Liver (tissue), 9 donors: ENCODE data around the gene ERBB4. TPM values are rescaled to one million over a fixed set of nuclear protein-coding genes. Genes with fewer than 3 reads are reported as not detected.

ENCODE experiments used
- DNase-seq: peaks from one replicate; pipeline ENCODE4 v3.0.0-alpha.2; 2017; ENCODE audit warnings: low spot score
- H3K27ac ChIP-seq, 2 donors: one replicate each; pipeline ENCODE4 v1.7.0; 2013; ENCODE audit warnings: inconsistent platforms in 2 of 2, low read length in 2 of 2, control low read depth in 1 of 2, low read depth in 1 of 2, mild to moderate bottlenecking in 1 of 2
- H3K27me3 ChIP-seq, 4 donors: one replicate each; pipeline versions ENCODE4 v1.6.1 to v1.7.0; 2013; ENCODE audit warnings: low read length in 3 of 4, inconsistent platforms in 1 of 4, mild to moderate bottlenecking in 1 of 4, moderate library complexity in 1 of 4; ENCODE audit not compliant: control insufficient read depth in 4 of 4, insufficient read depth in 4 of 4
- H3K36me3 ChIP-seq, 4 donors: one replicate each; pipeline versions ENCODE4 v1.6.1 to v1.7.0; 2013; ENCODE audit warnings: low read length in 3 of 4, mild to moderate bottlenecking in 3 of 4, low read depth in 1 of 4, moderate library complexity in 1 of 4; ENCODE audit not compliant: control insufficient read depth in 4 of 4, insufficient read depth in 3 of 4
- H3K4me1 ChIP-seq, 4 donors: one replicate each; pipeline versions ENCODE4 v1.6.1 to v1.7.0; 2013; ENCODE audit warnings: low read length in 3 of 4, mild to moderate bottlenecking in 3 of 4, moderate library complexity in 1 of 4; ENCODE audit not compliant: control insufficient read depth in 4 of 4, insufficient read depth in 4 of 4
- H3K4me3 ChIP-seq, 3 donors: one replicate each; pipeline versions ENCODE4 v1.6.1 to v1.7.0; 2013; ENCODE audit warnings: low read length in 3 of 3, control low read depth in 1 of 3, low read depth in 1 of 3, mild to moderate bottlenecking in 1 of 3
- H3K9ac ChIP-seq, 2 donors: one replicate each; pipeline ENCODE4 v1.7.0; 2013; ENCODE audit warnings: low read length in 2 of 2, mild to moderate bottlenecking in 2 of 2, moderate library complexity in 2 of 2, control low read depth in 1 of 2, low read depth in 1 of 2
- H3K9me3 ChIP-seq, 4 donors: one replicate each; pipeline versions ENCODE4 v1.6.1 to v1.7.0; 2013; ENCODE audit warnings: low read length in 3 of 4; ENCODE audit not compliant: control insufficient read depth in 4 of 4
- EGR1 ChIP-seq, 2 donors: IDR thresholded peaks; 2 replicates each; pipeline ENCODE4 v1.6.1; 2016 to 2018; ENCODE audit warnings: antibody characterized with exemption in 2 of 2, low read depth in 2 of 2
- FOXA1 ChIP-seq: IDR thresholded peaks from 2 replicates; pipeline ENCODE4 v1.6.1; 2016; ENCODE audit warnings: antibody characterized with exemption
- FOXA2 ChIP-seq: IDR thresholded peaks from 2 replicates; pipeline ENCODE4 v1.6.1; 2016; ENCODE audit warnings: antibody characterized with exemption
- GABPA ChIP-seq, 2 donors: IDR thresholded peaks in 1 of 2; conservative IDR thresholded peaks in 1 of 2; 2 replicates each; pipeline ENCODE4 v1.6.1; 2016; ENCODE audit warnings: antibody characterized with exemption in 2 of 2, mild to moderate bottlenecking in 1 of 2, moderate library complexity in 1 of 2
- HNF4A ChIP-seq, 2 donors: conservative IDR thresholded peaks; 2 replicates each; pipeline ENCODE4 v1.6.1; 2016; ENCODE audit warnings: antibody characterized with exemption in 2 of 2, mild to moderate bottlenecking in 2 of 2
- HNF4G ChIP-seq: IDR thresholded peaks from 2 replicates; pipeline ENCODE4 v1.6.1; 2016; ENCODE audit warnings: antibody characterized with exemption
- JUND ChIP-seq, 2 donors: IDR thresholded peaks; 2 replicates each; pipeline ENCODE4 v1.6.1; 2016; ENCODE audit warnings: antibody characterized with exemption in 2 of 2
- NR2F2 ChIP-seq: IDR thresholded peaks from 2 replicates; pipeline ENCODE4 v1.6.1; 2016; ENCODE audit warnings: antibody characterized with exemption
- RAD21 ChIP-seq, 2 donors: IDR thresholded peaks; 2 replicates each; pipeline ENCODE4 v1.6.1; 2016; ENCODE audit warnings: antibody characterized with exemption in 2 of 2, mild to moderate bottlenecking in 2 of 2
- RXRA ChIP-seq, 2 donors: IDR thresholded peaks; 2 replicates each; pipeline ENCODE4 v1.6.1; 2017 to 2018; ENCODE audit warnings: antibody characterized with exemption in 2 of 2, mild to moderate bottlenecking in 1 of 2
- SP1 ChIP-seq: IDR thresholded peaks from 2 replicates; pipeline ENCODE4 v1.6.1; 2018; ENCODE audit warnings: antibody characterized with exemption, mild to moderate bottlenecking
- TAF1 ChIP-seq: conservative IDR thresholded peaks from 2 replicates; pipeline ENCODE4 v1.6.1; 2016; ENCODE audit warnings: antibody characterized with exemption, mild to moderate bottlenecking
- YY1 ChIP-seq: IDR thresholded peaks from 2 replicates; pipeline ENCODE4 v1.6.1; 2016; ENCODE audit warnings: antibody characterized with exemption, mild to moderate bottlenecking
- whole genome bisulfite sequencing: extraction: QIAGEN DNeasy Blood & Tissue Kit; methylation state at CpG from one replicate; pipeline ENCODE4 v1.1.7; 2013; 5-methylcytosine and 5-hydroxymethylcytosine counted together
- polyA plus RNA-seq, 2 donors: library from polyadenylated mRNA; stranded (reverse) in 1 of 2; unstranded in 1 of 2; fragments of 200-250 nt in 1 of 2; fragments of >200 nt in 1 of 2; fragmentation: Nextera tagmentation in 1 of 2; extraction: Ambion mirVana in 1 of 2; gene quantifications; one replicate each; pipeline versions ENCODE4 v1.2.1 to v1.2.3, GENCODE V29; 2013 to 2015
- total RNA-seq, 2 donors: library from RNA; depleted of rRNA; stranded (reverse); fragments of >200 nt; gene quantifications; one replicate each; pipeline ENCODE4 v1.2.3, GENCODE V29; 2014
- TF ChIP-seq, protein P1 (sequence below): IDR thresholded peaks from 2 replicates; pipeline ENCODE4 v1.6.1; 2016; ENCODE audit warnings: antibody characterized with exemption, mild to moderate bottlenecking
- TF ChIP-seq, protein P2 (sequence below): IDR thresholded peaks from 2 replicates; pipeline ENCODE4 v1.6.1; 2016; ENCODE audit warnings: antibody characterized with exemption
- TF ChIP-seq, protein P3 (sequence below): fragments of 150-350 bp; IDR thresholded peaks from 2 replicates; pipeline ENCODE4 v1.5.1; 2017; ENCODE audit warnings: improper control_type of control experiment, low read depth, low read length; ENCODE audit not compliant: missing input control
- TF ChIP-seq, protein P4 (sequence below): IDR thresholded peaks from 2 replicates; pipeline ENCODE4 v1.6.1; 2016; ENCODE audit warnings: antibody characterized with exemption
- TF ChIP-seq, protein P5 (sequence below): IDR thresholded peaks from 2 replicates; pipeline ENCODE4 v1.6.1; 2016; ENCODE audit warnings: antibody characterized with exemption
- donor health status: healthy.
- donor health status: healthy.
- donor health status: healthy.
- donor health status: healthy.
- donor health status: healthy.

ERBB4 gene
- total and polyA plus RNA-seq, 4 donors = 0.03 to 0.42 TPM; not detected in 2

DNA sequence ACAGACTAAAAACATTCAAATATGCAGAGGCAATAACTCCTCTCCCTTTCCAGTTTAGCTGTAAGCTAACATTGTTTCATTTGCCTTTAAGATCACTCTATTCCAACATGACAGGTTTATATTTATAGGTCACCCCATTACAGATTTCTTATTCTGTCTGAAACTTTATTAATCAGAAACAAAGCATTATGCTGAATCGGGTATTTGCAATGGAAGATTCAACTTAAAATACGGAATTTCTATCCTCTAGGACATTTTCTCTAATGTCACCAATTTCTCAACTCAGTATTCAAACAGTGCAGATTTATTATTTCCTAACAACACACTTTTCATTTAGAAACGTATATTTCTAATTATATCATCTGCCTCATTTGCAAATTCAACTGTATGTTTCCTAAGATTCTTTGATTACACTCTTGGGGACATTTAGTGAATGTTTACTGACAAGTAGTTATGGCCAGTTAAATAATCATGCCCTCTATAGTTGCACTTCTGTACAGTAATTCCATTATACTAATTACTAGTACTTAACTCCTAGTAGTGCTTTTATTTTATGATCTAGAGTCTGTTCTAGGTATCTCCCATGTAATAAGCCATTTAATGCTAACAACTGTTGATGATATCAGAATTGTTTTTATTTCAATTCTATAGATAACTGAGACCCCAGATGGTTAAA, 358.1 kb downstream of the ERBB4 start:
- H3K9me3 ChIP-seq = no peaks in the 10 kb centered on the region
- 74% methylated on average over 3 of the region's 3 CpGs for WGBS
- no peak for DNase-seq

DNA sequence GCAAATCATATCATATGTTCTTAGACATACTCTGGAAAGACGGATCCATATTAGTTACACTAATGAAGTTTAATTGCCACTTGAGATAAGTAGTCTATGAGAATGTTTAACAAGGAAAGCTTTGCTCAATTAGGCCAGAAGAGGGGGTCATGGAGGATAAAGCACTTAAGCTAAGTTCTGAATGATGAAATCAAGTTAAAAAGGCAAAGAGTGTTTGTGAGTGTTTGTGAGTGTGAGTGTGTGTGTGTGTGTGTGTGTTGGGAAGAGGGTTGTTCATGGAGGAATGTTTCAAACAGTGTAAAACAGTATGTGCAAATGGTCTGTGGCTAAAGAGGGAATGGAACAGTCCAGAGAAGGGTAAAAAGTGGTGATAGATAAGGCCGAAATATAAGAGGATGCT, 360.9 kb downstream of the ERBB4 start:
- Histone ChIP-seq H3K4me3 (no peak overlapping the region), H3K4me1 (no peaks in the 10 kb centered on the region), H3K27ac (no peak overlapping the region), H3K36me3 (no peaks in the 10 kb centered on the region), H3K27me3 (no peaks in the 10 kb centered on the region), H3K9me3 (no peaks in the 10 kb centered on the region), H3K9ac (no peak overlapping the region)
- DNase-seq = no peak
- WGBS = 42% methylated on average over 2 of the region's 2 CpGs
- TF ChIP-seq, protein P1, sequence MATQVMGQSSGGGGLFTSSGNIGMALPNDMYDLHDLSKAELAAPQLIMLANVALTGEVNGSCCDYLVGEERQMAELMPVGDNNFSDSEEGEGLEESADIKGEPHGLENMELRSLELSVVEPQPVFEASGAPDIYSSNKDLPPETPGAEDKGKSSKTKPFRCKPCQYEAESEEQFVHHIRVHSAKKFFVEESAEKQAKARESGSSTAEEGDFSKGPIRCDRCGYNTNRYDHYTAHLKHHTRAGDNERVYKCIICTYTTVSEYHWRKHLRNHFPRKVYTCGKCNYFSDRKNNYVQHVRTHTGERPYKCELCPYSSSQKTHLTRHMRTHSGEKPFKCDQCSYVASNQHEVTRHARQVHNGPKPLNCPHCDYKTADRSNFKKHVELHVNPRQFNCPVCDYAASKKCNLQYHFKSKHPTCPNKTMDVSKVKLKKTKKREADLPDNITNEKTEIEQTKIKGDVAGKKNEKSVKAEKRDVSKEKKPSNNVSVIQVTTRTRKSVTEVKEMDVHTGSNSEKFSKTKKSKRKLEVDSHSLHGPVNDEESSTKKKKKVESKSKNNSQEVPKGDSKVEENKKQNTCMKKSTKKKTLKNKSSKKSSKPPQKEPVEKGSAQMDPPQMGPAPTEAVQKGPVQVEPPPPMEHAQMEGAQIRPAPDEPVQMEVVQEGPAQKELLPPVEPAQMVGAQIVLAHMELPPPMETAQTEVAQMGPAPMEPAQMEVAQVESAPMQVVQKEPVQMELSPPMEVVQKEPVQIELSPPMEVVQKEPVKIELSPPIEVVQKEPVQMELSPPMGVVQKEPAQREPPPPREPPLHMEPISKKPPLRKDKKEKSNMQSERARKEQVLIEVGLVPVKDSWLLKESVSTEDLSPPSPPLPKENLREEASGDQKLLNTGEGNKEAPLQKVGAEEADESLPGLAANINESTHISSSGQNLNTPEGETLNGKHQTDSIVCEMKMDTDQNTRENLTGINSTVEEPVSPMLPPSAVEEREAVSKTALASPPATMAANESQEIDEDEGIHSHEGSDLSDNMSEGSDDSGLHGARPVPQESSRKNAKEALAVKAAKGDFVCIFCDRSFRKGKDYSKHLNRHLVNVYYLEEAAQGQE = no peak
- TF ChIP-seq RXRA (IDR thresholded peaks at IDR 0.05) (no peak), NR2F2 (no peak), HNF4G (no peak), TAF1 (no peak), YY1 (no peak), FOXA2 (no peak), JUND (IDR thresholded peaks at IDR 0.05) (no peak), EGR1 (IDR thresholded peaks at IDR 0.05; ENCODE audit: low read depth in 2 of 2) (no peak), HNF4A (conservative IDR thresholded peaks at IDR 0.05) (no peak), GABPA (IDR thresholded peaks at IDR 0.05 in 1 of 2, conservative IDR thresholded peaks at IDR 0.05 in 1 of 2) (no peak), FOXA1 (no peak), SP1 (no peak), RAD21 (IDR thresholded peaks at IDR 0.05) (no peak)
- TF ChIP-seq, protein P2, sequence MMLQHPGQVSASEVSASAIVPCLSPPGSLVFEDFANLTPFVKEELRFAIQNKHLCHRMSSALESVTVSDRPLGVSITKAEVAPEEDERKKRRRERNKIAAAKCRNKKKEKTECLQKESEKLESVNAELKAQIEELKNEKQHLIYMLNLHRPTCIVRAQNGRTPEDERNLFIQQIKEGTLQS = no peak
- TF ChIP-seq, protein P3, sequence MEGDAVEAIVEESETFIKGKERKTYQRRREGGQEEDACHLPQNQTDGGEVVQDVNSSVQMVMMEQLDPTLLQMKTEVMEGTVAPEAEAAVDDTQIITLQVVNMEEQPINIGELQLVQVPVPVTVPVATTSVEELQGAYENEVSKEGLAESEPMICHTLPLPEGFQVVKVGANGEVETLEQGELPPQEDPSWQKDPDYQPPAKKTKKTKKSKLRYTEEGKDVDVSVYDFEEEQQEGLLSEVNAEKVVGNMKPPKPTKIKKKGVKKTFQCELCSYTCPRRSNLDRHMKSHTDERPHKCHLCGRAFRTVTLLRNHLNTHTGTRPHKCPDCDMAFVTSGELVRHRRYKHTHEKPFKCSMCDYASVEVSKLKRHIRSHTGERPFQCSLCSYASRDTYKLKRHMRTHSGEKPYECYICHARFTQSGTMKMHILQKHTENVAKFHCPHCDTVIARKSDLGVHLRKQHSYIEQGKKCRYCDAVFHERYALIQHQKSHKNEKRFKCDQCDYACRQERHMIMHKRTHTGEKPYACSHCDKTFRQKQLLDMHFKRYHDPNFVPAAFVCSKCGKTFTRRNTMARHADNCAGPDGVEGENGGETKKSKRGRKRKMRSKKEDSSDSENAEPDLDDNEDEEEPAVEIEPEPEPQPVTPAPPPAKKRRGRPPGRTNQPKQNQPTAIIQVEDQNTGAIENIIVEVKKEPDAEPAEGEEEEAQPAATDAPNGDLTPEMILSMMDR = no peak
- TF ChIP-seq, protein P4, sequence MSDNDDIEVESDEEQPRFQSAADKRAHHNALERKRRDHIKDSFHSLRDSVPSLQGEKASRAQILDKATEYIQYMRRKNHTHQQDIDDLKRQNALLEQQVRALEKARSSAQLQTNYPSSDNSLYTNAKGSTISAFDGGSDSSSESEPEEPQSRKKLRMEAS = no peak
- TF ChIP-seq, protein P5, sequence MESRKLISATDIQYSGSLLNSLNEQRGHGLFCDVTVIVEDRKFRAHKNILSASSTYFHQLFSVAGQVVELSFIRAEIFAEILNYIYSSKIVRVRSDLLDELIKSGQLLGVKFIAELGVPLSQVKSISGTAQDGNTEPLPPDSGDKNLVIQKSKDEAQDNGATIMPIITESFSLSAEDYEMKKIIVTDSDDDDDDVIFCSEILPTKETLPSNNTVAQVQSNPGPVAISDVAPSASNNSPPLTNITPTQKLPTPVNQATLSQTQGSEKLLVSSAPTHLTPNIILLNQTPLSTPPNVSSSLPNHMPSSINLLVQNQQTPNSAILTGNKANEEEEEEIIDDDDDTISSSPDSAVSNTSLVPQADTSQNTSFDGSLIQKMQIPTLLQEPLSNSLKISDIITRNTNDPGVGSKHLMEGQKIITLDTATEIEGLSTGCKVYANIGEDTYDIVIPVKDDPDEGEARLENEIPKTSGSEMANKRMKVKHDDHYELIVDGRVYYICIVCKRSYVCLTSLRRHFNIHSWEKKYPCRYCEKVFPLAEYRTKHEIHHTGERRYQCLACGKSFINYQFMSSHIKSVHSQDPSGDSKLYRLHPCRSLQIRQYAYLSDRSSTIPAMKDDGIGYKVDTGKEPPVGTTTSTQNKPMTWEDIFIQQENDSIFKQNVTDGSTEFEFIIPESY = no peak

More for the DNA sequence above, 358.1 kb downstream of the ERBB4 start:
- no peak overlapping the region for H3K9ac ChIP-seq
- H3K4me3 ChIP-seq = no peak overlapping the region
- no peak overlapping the region for H3K27ac ChIP-seq
- H3K4me1 ChIP-seq = no peaks in the 10 kb centered on the region
- H3K36me3 ChIP-seq = no peaks in the 10 kb centered on the region
- no peaks in the 10 kb centered on the region for H3K27me3 ChIP-seq
- TF ChIP-seq, protein P4 = no peak
- TF ChIP-seq NR2F2 (no peak), YY1 (no peak), RXRA (IDR thresholded peaks at IDR 0.05) (no peak), FOXA1 (no peak), JUND (IDR thresholded peaks at IDR 0.05) (no peak)
- TF ChIP-seq, protein P3 = no peak
